Prostate gland (tissue), 2 donors: Measurements from ENCODE around the gene DCANP1.

Experiments used
- CTCF ChIP-seq, 4 experiments: fragments of 200-600 bp in 2 of 4; fragments of 450-650 bp in 2 of 4; sonication (generic) in 2 of 4; IDR thresholded peaks; 1 replicate in 3 of 4; 2 replicates in 1 of 4; pipeline ENCODE4 v1.5.1; 2016 to 2019; ENCODE audit warnings: antibody characterized with exemption in 4 of 4, mild to moderate bottlenecking in 2 of 4, moderate library complexity in 2 of 4
- POLR2A ChIP-seq: fragments of 450-650 bp; IDR thresholded peaks from one replicate; pipeline ENCODE4 v1.6.1; 2016; ENCODE audit warnings: antibody characterized with exemption, mild to moderate bottlenecking
- POLR2AphosphoS5 ChIP-seq: sonication (generic); formaldehyde crosslinking; IDR thresholded peaks from one replicate; pipeline ENCODE4 v1.6.1; 2017; ENCODE audit warnings: antibody characterized with exemption

- TF ChIP-seq CTCF (IDR thresholded peaks at IDR 0.05) = no peak
- TF ChIP-seq POLR2AphosphoS5 = no peak
- no peak for TF ChIP-seq POLR2A
These were observed 2.3 kb downstream of the DCANP1 start for GRCh38 chr5:135444881-135445280.
